ENCODE results near the gene CAMTA1. TPM values are rescaled to one million over a fixed set of nuclear protein-coding genes. Genes with fewer than 3 reads are reported as not detected.
A peak's percentile ranks its signal among the peaks of the same experiment; 100 is the strongest.

CAMTA1 gene
- total RNA-seq, 1 donor from 2014 or later, result 268 TPM

DNA sequence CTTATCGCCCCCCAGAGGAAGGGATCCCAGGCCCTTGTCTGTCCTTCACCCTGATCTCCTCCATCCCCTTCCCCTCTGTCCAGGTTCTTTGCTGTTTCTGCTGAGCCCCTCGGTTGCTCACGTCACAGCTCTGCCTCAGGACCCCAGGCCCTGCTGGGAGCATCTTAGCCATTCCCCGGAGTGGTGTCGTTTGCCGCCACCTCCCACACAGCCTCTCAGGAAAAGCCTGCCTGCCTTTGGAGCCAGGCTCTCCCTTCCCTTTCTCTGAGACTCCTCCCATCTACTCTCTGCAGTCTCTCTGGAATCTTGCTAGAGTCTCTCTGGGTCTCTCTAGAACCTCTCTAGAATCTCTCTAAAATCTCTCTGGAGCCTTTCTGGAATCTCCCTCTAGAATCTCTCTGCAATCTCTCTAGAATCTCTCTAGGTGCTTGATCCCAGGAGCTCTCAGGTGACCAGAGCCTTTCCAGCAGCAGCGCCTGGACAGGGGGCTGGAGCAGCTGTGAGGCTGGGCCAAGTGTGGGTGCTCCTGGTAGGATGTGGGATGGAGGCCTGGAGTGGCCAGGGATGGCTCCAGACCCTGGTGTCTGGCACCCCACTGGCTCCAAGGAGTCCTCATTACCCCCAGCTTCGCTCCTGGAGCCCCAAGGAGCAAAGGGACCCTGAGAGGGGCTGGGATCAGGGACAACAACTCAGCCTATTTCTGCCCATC is 702.7 kb downstream of the CAMTA1 start:
- no peak for DNase-seq (ENCODE audit: low spot score)
- Histone ChIP-seq H3K4me3 (no peak overlapping the region), H3K36me3 (no peaks in the 10 kb centered on the region), H3K27ac (no peak overlapping the region), H2AFZ (replicated peaks) (no peak overlapping the region), H3K27me3 (no peaks in the 10 kb centered on the region), H3F3A (ENCODE audit: low read depth) (peaks cover 6% of the 10 kb centered on the region), H3K4me2 (no peak overlapping the region), H4K20me1 (ENCODE audit: low read depth) (no peaks in the 10 kb centered on the region), H3K79me2 (ENCODE audit: low read depth) (no peaks in the 10 kb centered on the region), H3K9me3 (ENCODE audit: low read depth) (no peaks in the 10 kb centered on the region), H3K9ac (no peak overlapping the region), H3K4me1 (no peaks in the 10 kb centered on the region)
- Mint-ChIP-seq H3K27me3 (ENCODE audit: insufficient read depth, low read depth) (peaks cover 14% of the 10 kb centered on the region), H3K9me3 (peaks cover under 1% of the 10 kb centered on the region), H3K36me3 (no peaks in the 10 kb centered on the region), H3K27ac (peak overlapping the region; percentile 25), H3K4me1 (peaks cover 38% of the 10 kb centered on the region), H3K4me3 (no peak overlapping the region)
- no peak for TF ChIP-seq EZH2phosphoT487 (IDR thresholded peaks at IDR 0.05)
- TF ChIP-seq, protein P1, sequence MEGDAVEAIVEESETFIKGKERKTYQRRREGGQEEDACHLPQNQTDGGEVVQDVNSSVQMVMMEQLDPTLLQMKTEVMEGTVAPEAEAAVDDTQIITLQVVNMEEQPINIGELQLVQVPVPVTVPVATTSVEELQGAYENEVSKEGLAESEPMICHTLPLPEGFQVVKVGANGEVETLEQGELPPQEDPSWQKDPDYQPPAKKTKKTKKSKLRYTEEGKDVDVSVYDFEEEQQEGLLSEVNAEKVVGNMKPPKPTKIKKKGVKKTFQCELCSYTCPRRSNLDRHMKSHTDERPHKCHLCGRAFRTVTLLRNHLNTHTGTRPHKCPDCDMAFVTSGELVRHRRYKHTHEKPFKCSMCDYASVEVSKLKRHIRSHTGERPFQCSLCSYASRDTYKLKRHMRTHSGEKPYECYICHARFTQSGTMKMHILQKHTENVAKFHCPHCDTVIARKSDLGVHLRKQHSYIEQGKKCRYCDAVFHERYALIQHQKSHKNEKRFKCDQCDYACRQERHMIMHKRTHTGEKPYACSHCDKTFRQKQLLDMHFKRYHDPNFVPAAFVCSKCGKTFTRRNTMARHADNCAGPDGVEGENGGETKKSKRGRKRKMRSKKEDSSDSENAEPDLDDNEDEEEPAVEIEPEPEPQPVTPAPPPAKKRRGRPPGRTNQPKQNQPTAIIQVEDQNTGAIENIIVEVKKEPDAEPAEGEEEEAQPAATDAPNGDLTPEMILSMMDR (IDR thresholded peaks at IDR 0.05), result peak; percentile 16

DNA sequence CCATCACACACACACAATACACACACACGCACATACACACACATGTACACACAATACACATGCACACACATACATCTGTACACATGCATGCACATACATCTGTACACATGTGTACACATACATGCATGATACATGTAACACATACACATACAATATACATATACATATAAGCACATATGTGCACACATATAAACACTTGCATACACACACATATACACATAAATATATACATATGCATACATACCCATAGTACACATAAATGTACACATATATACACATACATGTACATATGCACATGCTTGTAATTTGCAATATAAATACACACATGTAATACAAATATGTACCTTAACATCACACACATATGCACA is 703.2 kb downstream of the CAMTA1 start:
- Mint-ChIP-seq H3K4me3 (no peak overlapping the region), H3K27ac (no peak overlapping the region), H3K36me3 (no peaks in the 10 kb centered on the region), H3K4me1 (peaks cover 39% of the 10 kb centered on the region), H3K27me3 (ENCODE audit: insufficient read depth, low read depth) (peaks cover 19% of the 10 kb centered on the region), H3K9me3 (peaks cover 6% of the 10 kb centered on the region)
- H3K36me3 ChIP-seq, result no peaks in the 10 kb centered on the region
- H4K20me1 ChIP-seq (ENCODE audit: low read depth), result no peaks in the 10 kb centered on the region
- no peak overlapping the region for H3K9ac ChIP-seq
- no peaks in the 10 kb centered on the region for H3K27me3 ChIP-seq
- H2AFZ ChIP-seq (replicated peaks), result no peak overlapping the region
- H3K4me3 ChIP-seq, result no peak overlapping the region
- DNase-seq (ENCODE audit: low spot score), result no peak
- TF ChIP-seq EZH2phosphoT487 (IDR thresholded peaks at IDR 0.05) (no peak), EZH2 (IDR thresholded peaks at IDR 0.05) (no peak)
- TF ChIP-seq, protein P1 (IDR thresholded peaks at IDR 0.05), result no peak
- no peaks in the 10 kb centered on the region for H3K4me1 ChIP-seq
- no peaks in the 10 kb centered on the region for H3K79me2 ChIP-seq (ENCODE audit: low read depth)
- peaks cover 6% of the 10 kb centered on the region for H3F3A ChIP-seq (ENCODE audit: low read depth)
- H3K4me2 ChIP-seq, result no peak overlapping the region
- no peaks in the 10 kb centered on the region for H3K9me3 ChIP-seq (ENCODE audit: low read depth)
- no peak overlapping the region for H3K27ac ChIP-seq

DNA sequence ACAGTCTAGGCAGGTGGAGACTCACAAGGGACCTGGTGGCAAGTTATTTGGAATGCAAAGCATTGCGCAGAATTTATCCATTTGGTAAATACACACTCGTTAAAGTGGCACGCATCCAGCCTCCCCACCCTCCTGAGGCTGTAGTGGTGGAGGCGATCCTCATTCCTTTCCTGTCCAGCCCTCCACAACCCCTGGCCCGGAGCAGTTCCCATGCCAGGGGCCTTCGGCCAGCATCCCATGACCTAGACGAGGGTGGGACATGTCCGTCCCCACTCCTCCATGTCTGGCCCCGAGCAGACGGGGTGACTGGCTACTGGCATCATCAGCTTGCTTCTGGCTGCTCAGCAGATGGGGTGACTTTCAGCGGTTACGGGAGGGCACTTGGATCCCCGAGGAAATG is 704.3 kb downstream of the CAMTA1 start:
- no peak overlapping the region for H3K27ac Mint-ChIP-seq
- Histone ChIP-seq H3K27ac (no peak overlapping the region), H3K9me3 (ENCODE audit: low read depth) (no peaks in the 10 kb centered on the region), H3K4me1 (peaks cover 5% of the 10 kb centered on the region), H2AFZ (replicated peaks) (no peak overlapping the region), H4K20me1 (ENCODE audit: low read depth) (no peaks in the 10 kb centered on the region), H3K36me3 (no peaks in the 10 kb centered on the region), H3K4me3 (no peak overlapping the region), H3K9ac (no peak overlapping the region), H3K27me3 (no peaks in the 10 kb centered on the region), H3K79me2 (ENCODE audit: low read depth) (no peaks in the 10 kb centered on the region), H3F3A (ENCODE audit: low read depth) (peaks cover 6% of the 10 kb centered on the region), H3K4me2 (no peak overlapping the region)
- H3K27me3 Mint-ChIP-seq (ENCODE audit: insufficient read depth, low read depth), result peaks cover 22% of the 10 kb centered on the region
- no peak for DNase-seq (ENCODE audit: low spot score)
- TF ChIP-seq, protein P1 (IDR thresholded peaks at IDR 0.05), result no peak
- TF ChIP-seq EZH2phosphoT487 (IDR thresholded peaks at IDR 0.05) (no peak), EZH2 (IDR thresholded peaks at IDR 0.05) (no peak)
- H3K4me3 Mint-ChIP-seq, result no peak overlapping the region
- H3K36me3 Mint-ChIP-seq, result no peaks in the 10 kb centered on the region
- H3K4me1 Mint-ChIP-seq, result peaks cover 45% of the 10 kb centered on the region
- H3K9me3 Mint-ChIP-seq, result peaks cover 7% of the 10 kb centered on the region

Data from neural progenitor cell (in vitro differentiated cells).